HL-60 (cell line): Measurements from ENCODE around the gene AMMECR1.
"Not testable (repeated sequence)": the region's sequence is repeated elsewhere in the genome, so short reads cannot be mapped to it uniquely, and the experiment has no call there.

Experiments
- DNase-seq, 2 experiments: peaks; one replicate each; pipeline ENCODE4 v3.0.0-alpha.2; 2010 to 2020; ENCODE audit warnings: low read depth in 1 of 2, low spot score in 1 of 2
- H3K27ac ChIP-seq: fragments of 250-450 bp; sonication (Bioruptor Pico); replicated peaks from 2 replicates; pipeline ENCODE4 v1.5.1; 2020; ENCODE audit warnings: mild to moderate bottlenecking, moderate library complexity
- H3K27me3 ChIP-seq: fragments of 250-450 bp; sonication (Bioruptor Pico); 2 replicates; pipeline ENCODE4 v1.5.1; 2021; ENCODE audit warnings: mild to moderate bottlenecking, moderate library complexity; ENCODE audit not compliant: insufficient read depth, poor library complexity, severe bottlenecking
- H3K4me3 ChIP-seq: replicated peaks from 2 replicates; pipeline ENCODE4 v1.5.1; 2011; ENCODE audit warnings: mild to moderate bottlenecking, control low read depth, low read length; ENCODE audit not compliant: insufficient read depth
- GABPA ChIP-seq: IDR thresholded peaks from 2 replicates; pipeline ENCODE4 v1.6.1; 2012; ENCODE audit warnings: low read depth
- POLR2AphosphoS5 ChIP-seq: IDR thresholded peaks from 2 replicates; pipeline ENCODE4 v1.6.1; 2012; ENCODE audit warnings: low read depth
- SPI1 ChIP-seq: IDR thresholded peaks from 2 replicates; pipeline ENCODE4 v1.6.1; 2012; ENCODE audit warnings: low read depth, mild to moderate bottlenecking, borderline replicate concordance
- TF ChIP-seq, protein P1 (sequence below): IDR thresholded peaks from one replicate; pipeline ENCODE4 v1.5.1; 2011; ENCODE audit warnings: low read length, control low read depth, inconsistent platforms; ENCODE audit not compliant: insufficient read depth
- TF ChIP-seq, protein P2 (sequence below): IDR thresholded peaks from 2 replicates; pipeline ENCODE4 v1.6.1; 2012; ENCODE audit warnings: low read depth; ENCODE audit not compliant: insufficient replicate concordance

AMMECR1 gene

DNA sequence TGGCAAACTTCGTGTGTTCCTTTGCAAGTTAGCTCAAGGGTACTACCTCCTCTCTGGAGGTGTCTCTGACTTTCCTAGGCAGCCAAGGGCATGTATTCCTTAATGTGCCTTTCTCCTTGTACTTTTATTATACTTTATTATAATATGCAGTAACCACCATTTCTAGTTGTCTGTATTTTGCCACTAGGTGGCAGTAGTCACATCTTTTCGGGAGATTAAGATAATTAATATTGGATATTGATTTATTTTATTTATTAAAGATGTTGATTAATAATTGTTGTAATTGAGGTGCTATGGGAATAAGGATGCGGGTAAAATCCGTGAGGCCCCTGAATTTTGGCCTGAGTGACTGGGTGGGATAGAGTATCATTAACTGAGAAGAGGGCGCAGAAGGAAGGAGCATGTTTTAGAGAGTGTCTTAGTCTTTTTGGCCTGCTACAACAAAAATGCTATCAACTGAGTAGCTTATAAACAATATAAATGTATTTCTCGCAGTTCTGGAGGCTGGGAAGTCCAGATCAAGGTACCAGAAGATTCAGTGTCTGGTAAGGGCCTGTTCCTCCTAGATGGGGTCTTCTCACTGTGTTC is 161.6 kb downstream of the AMMECR1 start:
- H3K27me3 ChIP-seq: no peaks in the 10 kb centered on the region
- TF ChIP-seq, protein P1, sequence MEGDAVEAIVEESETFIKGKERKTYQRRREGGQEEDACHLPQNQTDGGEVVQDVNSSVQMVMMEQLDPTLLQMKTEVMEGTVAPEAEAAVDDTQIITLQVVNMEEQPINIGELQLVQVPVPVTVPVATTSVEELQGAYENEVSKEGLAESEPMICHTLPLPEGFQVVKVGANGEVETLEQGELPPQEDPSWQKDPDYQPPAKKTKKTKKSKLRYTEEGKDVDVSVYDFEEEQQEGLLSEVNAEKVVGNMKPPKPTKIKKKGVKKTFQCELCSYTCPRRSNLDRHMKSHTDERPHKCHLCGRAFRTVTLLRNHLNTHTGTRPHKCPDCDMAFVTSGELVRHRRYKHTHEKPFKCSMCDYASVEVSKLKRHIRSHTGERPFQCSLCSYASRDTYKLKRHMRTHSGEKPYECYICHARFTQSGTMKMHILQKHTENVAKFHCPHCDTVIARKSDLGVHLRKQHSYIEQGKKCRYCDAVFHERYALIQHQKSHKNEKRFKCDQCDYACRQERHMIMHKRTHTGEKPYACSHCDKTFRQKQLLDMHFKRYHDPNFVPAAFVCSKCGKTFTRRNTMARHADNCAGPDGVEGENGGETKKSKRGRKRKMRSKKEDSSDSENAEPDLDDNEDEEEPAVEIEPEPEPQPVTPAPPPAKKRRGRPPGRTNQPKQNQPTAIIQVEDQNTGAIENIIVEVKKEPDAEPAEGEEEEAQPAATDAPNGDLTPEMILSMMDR: no peak
- TF ChIP-seq POLR2AphosphoS5 (no peak), SPI1 (no peak), GABPA (no peak)
- TF ChIP-seq, protein P2, sequence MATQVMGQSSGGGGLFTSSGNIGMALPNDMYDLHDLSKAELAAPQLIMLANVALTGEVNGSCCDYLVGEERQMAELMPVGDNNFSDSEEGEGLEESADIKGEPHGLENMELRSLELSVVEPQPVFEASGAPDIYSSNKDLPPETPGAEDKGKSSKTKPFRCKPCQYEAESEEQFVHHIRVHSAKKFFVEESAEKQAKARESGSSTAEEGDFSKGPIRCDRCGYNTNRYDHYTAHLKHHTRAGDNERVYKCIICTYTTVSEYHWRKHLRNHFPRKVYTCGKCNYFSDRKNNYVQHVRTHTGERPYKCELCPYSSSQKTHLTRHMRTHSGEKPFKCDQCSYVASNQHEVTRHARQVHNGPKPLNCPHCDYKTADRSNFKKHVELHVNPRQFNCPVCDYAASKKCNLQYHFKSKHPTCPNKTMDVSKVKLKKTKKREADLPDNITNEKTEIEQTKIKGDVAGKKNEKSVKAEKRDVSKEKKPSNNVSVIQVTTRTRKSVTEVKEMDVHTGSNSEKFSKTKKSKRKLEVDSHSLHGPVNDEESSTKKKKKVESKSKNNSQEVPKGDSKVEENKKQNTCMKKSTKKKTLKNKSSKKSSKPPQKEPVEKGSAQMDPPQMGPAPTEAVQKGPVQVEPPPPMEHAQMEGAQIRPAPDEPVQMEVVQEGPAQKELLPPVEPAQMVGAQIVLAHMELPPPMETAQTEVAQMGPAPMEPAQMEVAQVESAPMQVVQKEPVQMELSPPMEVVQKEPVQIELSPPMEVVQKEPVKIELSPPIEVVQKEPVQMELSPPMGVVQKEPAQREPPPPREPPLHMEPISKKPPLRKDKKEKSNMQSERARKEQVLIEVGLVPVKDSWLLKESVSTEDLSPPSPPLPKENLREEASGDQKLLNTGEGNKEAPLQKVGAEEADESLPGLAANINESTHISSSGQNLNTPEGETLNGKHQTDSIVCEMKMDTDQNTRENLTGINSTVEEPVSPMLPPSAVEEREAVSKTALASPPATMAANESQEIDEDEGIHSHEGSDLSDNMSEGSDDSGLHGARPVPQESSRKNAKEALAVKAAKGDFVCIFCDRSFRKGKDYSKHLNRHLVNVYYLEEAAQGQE: no peak
- no peak for DNase-seq
- H3K4me3 ChIP-seq: no peak overlapping the region
- H3K27ac ChIP-seq: no peak overlapping the region

DNA sequence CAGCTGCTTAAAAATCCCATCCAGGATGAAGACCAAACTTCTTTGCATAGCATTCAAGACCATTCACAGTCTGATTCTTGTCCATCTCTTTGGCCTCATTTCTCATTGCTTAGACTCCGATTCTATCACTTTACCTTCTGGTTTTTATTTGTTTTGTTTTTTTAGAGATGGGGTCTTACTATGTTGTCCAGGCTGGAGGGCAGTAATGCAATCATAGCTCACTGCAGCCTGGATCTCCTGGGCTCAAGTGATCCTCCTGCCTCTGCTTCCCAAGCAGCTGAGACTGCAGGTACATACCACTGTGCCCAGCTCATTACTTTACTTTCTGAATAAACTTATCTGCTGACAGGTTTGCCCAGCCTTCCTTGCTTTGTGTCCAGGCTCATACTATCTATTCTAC is 162.1 kb downstream of the AMMECR1 start:
- no peak for DNase-seq
- no peak overlapping the region for H3K4me3 ChIP-seq

DNA sequence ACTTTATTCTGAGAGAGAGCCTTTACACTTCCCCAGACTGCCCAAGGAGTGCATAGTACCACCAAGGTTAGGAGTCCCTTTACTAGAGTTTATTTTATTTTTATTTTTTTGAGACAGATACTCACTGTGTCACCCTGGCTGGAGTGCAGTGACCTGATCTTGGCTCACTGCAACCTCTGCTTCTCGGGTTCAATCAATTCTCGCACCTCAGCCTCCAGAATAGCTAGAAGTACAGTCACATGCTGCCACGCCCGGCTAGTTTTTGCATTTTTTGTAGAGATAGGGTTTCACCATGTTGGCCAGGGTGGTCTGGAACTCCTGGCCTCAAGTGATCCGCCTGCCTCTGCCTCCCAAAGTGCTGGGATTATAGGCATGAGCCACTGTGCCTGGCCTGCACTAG is 163.6 kb downstream of the AMMECR1 start:
- not testable (repeated sequence) for DNase-seq, H3K27me3 ChIP-seq, H3K4me3 ChIP-seq, H3K27ac ChIP-seq

More for the DNA sequence above, 162.1 kb downstream of the AMMECR1 start:
- no peak overlapping the region for H3K27ac ChIP-seq
- TF ChIP-seq, protein P2: no peak
- TF ChIP-seq SPI1 (no peak), GABPA (no peak)
- no peaks in the 10 kb centered on the region for H3K27me3 ChIP-seq

DNA sequence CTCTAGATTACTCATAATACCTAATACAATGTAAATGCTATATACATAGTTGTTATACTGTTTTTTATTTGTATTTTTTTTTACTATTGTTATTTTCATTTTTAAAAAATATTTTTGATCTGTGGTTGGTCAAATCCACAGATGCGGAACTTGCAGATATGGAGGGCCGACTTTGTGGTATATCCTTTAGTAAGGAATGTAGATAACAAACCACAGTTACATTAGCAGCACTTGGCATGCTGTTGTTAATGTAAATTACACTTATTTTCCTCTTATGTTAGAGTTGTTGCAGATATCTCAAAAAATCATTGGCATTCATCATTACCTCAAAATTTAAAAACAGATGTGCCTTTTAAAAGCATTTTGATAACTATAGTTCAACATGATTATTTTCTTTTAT is 164.0 kb downstream of the AMMECR1 start:
- H3K27ac ChIP-seq: no peak overlapping the region
- DNase-seq: no peak
- no peak overlapping the region for H3K4me3 ChIP-seq
- TF ChIP-seq, protein P1: no peak
- TF ChIP-seq GABPA (no peak), POLR2AphosphoS5 (no peak)
- TF ChIP-seq, protein P2: no peak
- no peaks in the 10 kb centered on the region for H3K27me3 ChIP-seq
